HG03432 (cell line): ENCODE data around the gene CD180.

ENCODE experiments used
- ATAC-seq: cut with Tn5 transposase; IDR thresholded peaks from one replicate; pipeline ENCODE4 v1.9.1; 2021; ENCODE audit warnings: mild to moderate bottlenecking, moderate library complexity; ENCODE audit not compliant: unreplicated experiment

CD180 gene

GRCh38 chr5:67196537-67197059, at the start of gene CD180:
CD180 (minus strand) TSS chr5:67196799; CDS start chr5:67196641, 158 bp downstream.
- ATAC-seq, result peak; percentile 30

GRCh38 chr5:67246108-67246507, 49.5 kb upstream of the CD180 start:
- ATAC-seq, result no peak

- no peak for ATAC-seq
Observed at GRCh38 chr5:67245259-67245846, 48.8 kb upstream of the CD180 start.

GRCh38 chr5:67244345-67244793, 47.8 kb upstream of the CD180 start:
- no peak for ATAC-seq

- ATAC-seq, result no peak
Observed at GRCh38 chr5:67243944-67244343, 47.3 kb upstream of the CD180 start.

GRCh38 chr5:67243349-67243748, 46.8 kb upstream of the CD180 start:
- ATAC-seq, result no peak

- no peak for ATAC-seq
Observed at GRCh38 chr5:67241326-67241725, 44.7 kb upstream of the CD180 start.

- no peak for ATAC-seq
Observed at GRCh38 chr5:67240846-67241245, 44.2 kb upstream of the CD180 start.

GRCh38 chr5:67240065-67240464, 43.5 kb upstream of the CD180 start:
- no peak for ATAC-seq

GRCh38 chr5:67238191-67238590, 41.6 kb upstream of the CD180 start:
- no peak for ATAC-seq

GRCh38 chr5:67235399-67236110, 39.0 kb upstream of the CD180 start:
- ATAC-seq, result no peak

- ATAC-seq, result no peak
Observed at GRCh38 chr5:67234671-67235176, 38.1 kb upstream of the CD180 start.

- no peak for ATAC-seq
Observed at GRCh38 chr5:67233075-67233474, 36.5 kb upstream of the CD180 start.

- ATAC-seq, result no peak
Observed at GRCh38 chr5:67223211-67223610, 26.6 kb upstream of the CD180 start.

GRCh38 chr5:67222243-67223025, 25.8 kb upstream of the CD180 start:
- peak; percentile 25 for ATAC-seq

GRCh38 chr5:67221487-67222242, 25.1 kb upstream of the CD180 start:
- peak; percentile 95 for ATAC-seq

GRCh38 chr5:67216564-67216963, 20.0 kb upstream of the CD180 start:
- no peak for ATAC-seq

GRCh38 chr5:67215519-67216471, 19.2 kb upstream of the CD180 start:
- peak; percentile 99 for ATAC-seq

- no peak for ATAC-seq
Observed at GRCh38 chr5:67214707-67215447, 18.3 kb upstream of the CD180 start.
